Activated CD4-positive, CD25-positive, alpha-beta regulatory T cell (primary cell): Measurements from ENCODE around the gene PCDHGB5.

Experiments
- DNase-seq, 4 experiments: peaks; one replicate each; lab custom pipeline; 2025; lab: John Stamatoyannopoulos, UW

Gene PCDHGB5

GRCh38 chr5:141441571-141442170 lies 43.9 kb downstream of the PCDHGB5 start:
- DNase-seq, result no peak
